ENCODE measurements around the gene ANKEF1. TPM values are rescaled to one million over a fixed set of nuclear protein-coding genes. Genes with fewer than 3 reads are reported as not detected.

ANKEF1 gene
- total RNA-seq, 4 donors from 2014 or later, result 0.47 to 1.3 (median 0.84) TPM

- TF ChIP-seq POLR2A (IDR thresholded peaks at IDR 0.05) (no peak), POLR2AphosphoS5 (IDR thresholded peaks at IDR 0.05) (no peak), EP300 (IDR thresholded peaks at IDR 0.05) (no peak), CTCF (IDR thresholded peaks at IDR 0.05) (no peak)
- no peaks in the 10 kb centered on the region for H3K4me1 ChIP-seq
- H3K9me3 ChIP-seq, result no peaks in the 10 kb centered on the region
- no peaks in the 10 kb centered on the region for H3K27me3 ChIP-seq
- H3K36me3 ChIP-seq, result no peaks in the 10 kb centered on the region
- no peak overlapping the region for H3K4me3 ChIP-seq
- 64 to 68% methylated on average over 5 of the region's 5 CpGs for WGBS, 2 donors (ENCODE audit: low coverage in 1 of 2)
- no peak overlapping the region for H3K27ac ChIP-seq
- no peak for ATAC-seq
Measured at GRCh38 chr20:10076126-10077080, 41.6 kb downstream of the ANKEF1 start.

GRCh38 chr20:10077081-10077471 is 42.3 kb downstream of the ANKEF1 start:
- Histone ChIP-seq H3K27me3 (no peaks in the 10 kb centered on the region), H3K9me3 (no peaks in the 10 kb centered on the region), H3K4me3 (no peak overlapping the region), H3K36me3 (no peaks in the 10 kb centered on the region), H3K4me1 (no peaks in the 10 kb centered on the region), H3K27ac (peak overlapping the region in 1 of 4 donors; percentile 3)
- no peak for ATAC-seq
- 35 to 40% methylated on average over 3 to 4 of the region's 4 CpGs for WGBS, 2 donors (ENCODE audit: low coverage in 1 of 2)
- TF ChIP-seq EP300 (IDR thresholded peaks at IDR 0.05) (no peak), POLR2AphosphoS5 (IDR thresholded peaks at IDR 0.05) (no peak), POLR2A (IDR thresholded peaks at IDR 0.05) (no peak), CTCF (IDR thresholded peaks at IDR 0.05) (no peak)

- Histone ChIP-seq H3K27me3 (no peaks in the 10 kb centered on the region), H3K4me1 (no peaks in the 10 kb centered on the region), H3K27ac (peak overlapping the region in 1 of 4 donors; percentile 3), H3K36me3 (no peaks in the 10 kb centered on the region), H3K9me3 (no peaks in the 10 kb centered on the region), H3K4me3 (no peak overlapping the region)
- WGBS, 2 donors (ENCODE audit: low coverage in 1 of 2), result 56 to 71% methylated on average over 2 of the region's 2 CpGs
- ATAC-seq, result no peak
- no peak for TF ChIP-seq EP300 (IDR thresholded peaks at IDR 0.05)
- TF ChIP-seq CTCF (IDR thresholded peaks at IDR 0.05), result no peak
- no peak for TF ChIP-seq POLR2A (IDR thresholded peaks at IDR 0.05)
- no peak for TF ChIP-seq POLR2AphosphoS5 (IDR thresholded peaks at IDR 0.05)
Measured at GRCh38 chr20:10077886-10078285, 43.1 kb downstream of the ANKEF1 start.

- H3K9me3 ChIP-seq, result no peaks in the 10 kb centered on the region
- no peaks in the 10 kb centered on the region for H3K27me3 ChIP-seq
- H3K4me3 ChIP-seq, result no peak overlapping the region
- no peak for TF ChIP-seq EP300 (IDR thresholded peaks at IDR 0.05)
- no peaks in the 10 kb centered on the region for H3K36me3 ChIP-seq
- WGBS, 2 donors (ENCODE audit: low coverage in 1 of 2), result 77 to 82% methylated on average over 2 to 3 of the region's 3 CpGs
- no peaks in the 10 kb centered on the region for H3K4me1 ChIP-seq
- H3K27ac ChIP-seq, result peak overlapping the region in 2 of 4 donors; percentile 3 to 24
- no peak for ATAC-seq
Measured at GRCh38 chr20:10078403-10078802, 43.6 kb downstream of the ANKEF1 start.

GRCh38 chr20:10079964-10080363 is 45.2 kb downstream of the ANKEF1 start:
- no peaks in the 10 kb centered on the region for H3K9me3 ChIP-seq
- H3K27ac ChIP-seq, result no peak overlapping the region
- H3K27me3 ChIP-seq, result no peaks in the 10 kb centered on the region
- peak; percentile 18 for TF ChIP-seq POLR2AphosphoS5 (IDR thresholded peaks at IDR 0.05)
- no peak for TF ChIP-seq CTCF (IDR thresholded peaks at IDR 0.05)
- H3K36me3 ChIP-seq, result no peaks in the 10 kb centered on the region
- H3K4me3 ChIP-seq, result no peak overlapping the region
- no peaks in the 10 kb centered on the region for H3K4me1 ChIP-seq
- ATAC-seq, result no peak

Measured in gastroesophageal sphincter (tissue), 4 donors.